EL (cell line): ENCODE data around the gene PPP3R2.
"Not testable (repeated sequence)": the region's sequence is repeated elsewhere in the genome, so short reads cannot be mapped to it uniquely, and the experiment has no call there.

Source experiments
- DNase-seq: peaks from one replicate; pipeline ENCODE4 v3.0.0-alpha.2; 2016

PPP3R2 gene

DNA sequence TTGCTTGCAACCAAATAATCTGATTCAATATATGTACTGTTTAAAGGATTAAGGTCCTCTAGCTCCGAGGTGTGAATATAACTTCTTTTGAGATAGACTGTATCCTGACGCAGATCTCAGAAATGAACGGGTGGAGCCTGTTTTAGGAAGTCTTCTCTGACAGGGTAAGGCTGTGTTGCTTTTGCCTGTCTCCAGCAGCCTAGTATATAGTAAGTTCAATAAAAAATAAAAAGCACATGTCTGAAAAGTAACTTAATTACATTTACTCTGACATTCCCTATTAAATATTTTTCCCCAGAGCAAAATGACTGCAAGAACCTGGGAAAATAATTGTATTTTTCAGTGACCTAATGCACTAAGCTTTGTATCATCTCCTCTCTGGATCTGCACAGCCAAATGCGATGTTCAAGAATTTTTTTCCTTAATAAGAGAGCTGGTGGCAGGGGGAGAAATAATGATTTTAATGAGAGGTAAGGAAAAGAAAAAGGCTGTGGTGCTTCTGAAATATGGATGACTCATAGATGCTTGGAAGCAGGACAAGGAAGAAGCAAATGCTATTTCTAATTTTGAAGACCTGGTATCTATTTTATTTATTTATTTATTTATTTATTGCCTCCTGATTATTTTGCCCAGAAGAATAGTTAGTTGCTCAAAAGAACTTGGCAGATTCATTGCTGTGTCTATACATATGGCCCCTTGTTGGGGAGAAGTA lies 7.3 kb downstream of the PPP3R2 start:
- DNase-seq = peak; percentile 21

DNA sequence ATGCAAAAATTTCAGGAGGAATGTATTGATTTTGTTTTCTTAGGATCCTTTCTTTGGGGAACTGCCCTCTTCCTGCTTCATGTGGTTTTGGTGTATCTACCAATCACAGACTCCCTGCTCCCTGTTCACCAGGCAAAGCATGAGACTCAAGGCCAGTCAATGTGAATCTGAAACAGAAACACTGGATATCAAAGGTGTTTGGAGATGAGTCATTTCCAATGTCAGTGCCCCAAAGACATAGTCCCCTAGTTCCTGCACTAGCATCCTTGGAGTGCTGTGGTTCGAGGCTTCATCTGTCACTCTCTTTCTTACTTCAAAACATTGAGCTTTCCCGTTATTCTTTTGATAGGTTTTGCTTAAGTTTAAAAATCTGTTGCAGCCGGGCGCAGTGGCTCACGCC lies 8.1 kb downstream of the PPP3R2 start:
- DNase-seq = peak; percentile 21

DNA sequence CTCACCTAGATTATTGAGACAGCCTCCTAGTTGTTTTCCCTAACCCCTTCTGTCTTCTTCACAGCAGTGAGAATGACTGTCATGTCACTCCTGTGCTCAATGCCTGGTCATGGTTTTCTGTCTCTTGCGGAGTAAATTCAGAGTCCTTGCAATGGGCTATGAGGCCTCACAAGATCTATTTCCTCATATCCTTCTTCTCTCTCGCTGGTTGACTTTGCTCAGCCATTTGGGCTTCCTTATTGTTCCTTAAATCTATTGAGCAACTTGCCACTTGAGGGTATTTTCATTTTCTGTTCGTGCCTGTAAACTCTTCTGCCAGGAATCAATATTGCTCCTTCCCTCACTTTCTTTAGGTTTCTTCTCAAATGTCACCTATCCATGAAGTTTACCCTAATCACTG lies 9.0 kb downstream of the PPP3R2 start:
- no peak for DNase-seq

DNA sequence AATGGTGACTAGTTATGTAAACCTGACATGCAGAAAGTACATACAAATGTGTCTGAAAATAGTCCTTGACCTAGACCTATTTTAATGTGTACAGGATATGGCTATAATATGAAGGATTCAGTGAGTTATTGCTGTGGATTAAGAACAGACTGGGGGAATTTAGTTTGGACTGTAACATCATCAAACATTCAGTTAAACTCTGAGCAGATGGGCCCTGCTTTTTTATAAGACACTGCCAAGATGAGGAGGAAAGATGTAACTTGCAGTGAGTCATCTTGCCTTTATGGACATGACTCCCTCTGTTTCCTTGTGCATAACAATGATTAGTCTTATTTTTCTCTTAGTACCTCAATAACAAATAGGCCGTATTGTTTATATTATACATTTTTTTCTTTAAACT lies 12.2 kb downstream of the PPP3R2 start:
- peak; percentile 76 for DNase-seq

DNA sequence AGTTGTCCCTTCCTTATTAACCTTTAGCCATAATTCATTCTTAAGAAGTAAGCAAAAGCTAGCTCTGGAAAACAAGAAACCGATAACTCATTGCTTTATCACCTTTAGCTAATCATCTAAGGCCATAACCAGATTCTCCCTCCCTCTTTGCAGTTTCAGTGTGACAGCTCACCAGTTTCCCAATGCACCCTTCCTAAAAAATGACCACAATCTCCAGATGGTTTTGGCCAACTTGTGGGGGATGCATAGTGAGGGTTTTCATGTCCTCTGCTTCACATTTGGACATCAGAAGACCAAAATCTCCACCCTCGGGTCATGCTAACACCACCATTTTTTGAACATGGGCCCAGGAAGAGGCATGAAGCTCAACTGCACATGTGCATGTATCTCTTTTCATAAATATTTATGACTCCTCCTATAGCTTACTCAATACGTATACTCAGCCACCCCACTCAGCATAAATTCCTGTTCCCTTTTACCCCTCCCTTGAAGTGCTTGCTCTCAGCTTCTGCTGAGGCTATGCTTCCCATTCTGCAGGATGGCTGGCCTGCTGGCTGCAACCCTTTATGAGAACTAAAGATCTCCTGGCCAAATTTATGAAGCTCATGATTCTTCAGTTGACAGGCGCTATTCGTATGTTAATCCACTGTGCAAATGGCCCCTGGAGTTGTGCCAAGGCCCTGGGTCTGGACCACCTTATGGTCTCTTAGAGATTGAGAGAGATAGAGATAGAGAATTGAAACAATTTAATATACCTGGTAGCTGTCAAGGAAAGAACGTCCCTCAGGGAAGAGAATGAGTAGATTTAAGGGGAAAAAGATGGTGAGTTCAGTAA lies 14.8 kb downstream of the PPP3R2 start:
- no peak for DNase-seq

DNA sequence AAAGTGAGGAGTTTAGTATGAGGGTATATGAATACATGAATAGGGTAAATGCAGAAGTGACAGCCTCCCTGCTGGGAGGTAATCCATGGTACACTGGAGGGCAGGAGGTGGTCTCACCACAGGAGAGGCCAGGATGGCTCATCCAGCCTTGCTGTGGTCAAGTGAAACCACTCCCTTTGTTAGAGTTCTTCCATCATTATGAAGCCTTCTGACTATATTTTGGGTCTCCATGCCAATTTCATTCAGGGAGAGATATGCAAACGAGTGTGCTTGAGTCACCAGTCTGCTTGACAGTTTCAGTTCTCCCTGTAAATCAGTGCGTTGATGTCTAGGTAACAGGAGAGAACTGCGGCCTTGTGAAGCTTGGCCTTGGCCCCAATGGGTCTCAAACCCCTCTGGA lies 16.4 kb downstream of the PPP3R2 start:
- no peak for DNase-seq

DNA sequence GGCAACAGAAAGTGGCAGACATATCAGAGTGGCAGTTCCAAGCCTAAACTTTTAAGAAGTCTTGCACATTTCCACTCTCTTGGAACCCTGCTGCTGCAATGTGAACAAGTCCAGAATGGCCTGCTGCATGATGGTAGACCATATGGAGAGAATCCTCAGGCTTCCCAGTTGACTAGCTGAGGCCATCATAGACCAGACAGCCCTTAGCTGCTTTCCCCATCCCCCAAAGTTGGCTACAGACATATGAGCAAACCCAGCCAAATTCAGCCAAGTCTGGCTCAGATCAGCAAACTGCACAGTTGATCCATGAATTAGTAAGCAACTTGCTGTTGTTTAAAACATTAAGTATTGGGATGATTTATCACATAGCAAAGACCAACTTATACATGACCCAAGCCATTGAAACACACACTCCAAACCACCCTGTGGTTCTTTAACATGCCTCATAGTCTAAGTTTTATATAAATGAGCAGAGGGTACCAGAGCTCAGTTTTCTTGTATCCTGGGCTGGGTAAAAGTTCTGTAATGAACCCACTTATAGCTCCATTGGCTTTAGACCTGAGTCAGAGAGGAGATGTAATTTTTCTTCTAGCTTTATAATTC lies 19.9 kb downstream of the PPP3R2 start:
- DNase-seq = no peak

DNA sequence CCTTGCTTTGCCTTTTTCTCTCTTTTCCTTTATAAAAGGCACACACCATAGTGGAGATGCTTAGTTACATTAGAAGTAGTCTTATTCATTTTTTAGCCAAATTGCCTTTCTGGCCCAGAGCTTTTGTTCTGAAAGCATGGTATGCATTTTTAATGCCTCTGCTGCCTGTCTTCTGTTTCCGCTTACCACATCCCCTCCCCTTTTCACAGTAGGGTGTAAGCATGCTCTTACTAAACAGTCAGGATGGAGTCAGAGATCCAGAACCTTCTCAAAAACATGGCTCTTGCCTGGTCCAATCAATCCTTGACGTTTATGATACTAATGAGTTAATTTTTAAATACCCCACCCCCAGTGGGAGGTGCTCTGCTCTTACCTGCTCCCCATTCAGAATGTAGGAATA lies 22.5 kb downstream of the PPP3R2 start:
- DNase-seq = no peak

DNA sequence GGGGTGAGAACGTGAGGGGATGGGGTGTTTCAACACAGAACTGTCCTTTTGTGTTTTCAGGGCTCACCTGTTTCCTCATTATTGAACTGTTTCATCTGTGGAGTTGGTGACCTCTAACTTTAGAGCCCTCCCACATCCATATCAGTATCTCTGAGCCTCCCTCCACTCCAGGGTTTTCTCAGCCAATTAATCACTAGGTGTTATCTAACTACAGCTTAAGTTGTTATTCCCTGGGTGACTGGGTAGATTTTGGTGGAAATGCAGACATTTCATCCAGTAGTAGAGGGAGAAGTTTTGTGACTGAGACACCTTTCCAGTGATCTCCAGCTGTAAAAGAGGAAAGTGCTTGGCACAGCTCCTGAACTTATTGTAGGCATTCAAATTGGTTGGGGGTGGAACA lies 23.7 kb downstream of the PPP3R2 start:
- DNase-seq = no peak

DNA sequence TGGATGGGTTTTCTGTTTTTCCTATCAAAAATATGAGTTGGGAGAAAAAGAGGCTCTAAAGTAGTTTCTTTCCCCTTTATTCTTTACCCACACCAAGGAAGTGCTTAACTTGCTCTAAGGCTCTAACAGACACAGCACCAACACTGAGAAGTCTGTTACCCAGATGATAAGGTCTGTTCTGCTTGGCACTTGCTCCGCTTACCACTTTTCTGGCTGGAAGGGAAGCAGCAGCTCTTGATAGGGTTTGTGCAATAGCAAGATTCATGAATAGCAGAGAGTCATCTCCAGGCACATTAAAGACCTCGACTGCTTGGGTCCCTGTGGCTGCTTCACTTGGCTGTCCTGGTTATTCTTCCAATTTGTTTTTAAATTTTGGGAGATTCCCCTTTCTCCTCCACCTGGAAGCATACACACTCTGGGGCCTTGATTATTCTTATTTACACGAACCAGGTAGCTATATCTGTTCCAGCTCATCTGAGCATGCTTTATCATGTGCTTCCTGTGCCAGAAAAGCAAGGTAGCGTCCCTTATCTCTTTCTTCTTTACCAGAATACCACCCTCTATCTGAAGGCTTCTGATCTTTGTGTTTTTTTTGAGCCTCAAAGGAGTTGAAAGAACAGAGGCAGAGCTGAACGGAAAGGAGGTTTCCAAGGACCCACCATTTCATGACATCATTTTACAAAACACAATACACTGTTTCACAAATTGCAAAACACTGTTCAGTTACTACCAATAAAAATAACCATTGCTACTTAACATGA lies 24.8 kb downstream of the PPP3R2 start:
- no peak for DNase-seq

DNA sequence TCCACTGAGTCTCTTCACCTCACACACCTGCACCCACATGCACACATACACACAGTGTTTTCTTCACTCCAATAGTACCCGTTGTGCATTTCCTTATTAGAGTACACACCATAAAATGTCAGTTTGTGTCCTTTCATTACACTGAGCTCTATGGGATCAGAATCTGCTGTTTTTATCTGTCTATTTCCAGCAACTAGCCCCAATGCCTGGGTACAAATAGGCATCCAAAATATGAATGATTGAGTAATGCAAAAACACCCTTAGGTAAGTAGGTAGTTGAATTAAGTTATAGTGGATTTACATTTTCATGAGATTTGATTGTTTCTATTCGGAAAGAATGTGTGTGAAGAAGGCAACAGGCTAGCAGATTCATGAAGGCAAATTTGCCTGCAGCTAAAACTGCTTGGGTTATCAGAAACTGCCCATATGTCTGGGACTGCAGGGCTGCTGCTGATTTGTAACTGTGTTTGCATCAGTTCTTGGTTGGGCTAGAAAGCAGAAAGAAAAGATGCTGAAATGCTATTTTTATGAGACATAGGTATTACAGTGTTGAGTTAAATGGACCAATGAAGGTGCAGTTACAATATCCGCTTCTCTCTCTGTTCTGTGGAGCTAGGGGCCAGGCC lies 26.9 kb downstream of the PPP3R2 start:
- DNase-seq = no peak

DNA sequence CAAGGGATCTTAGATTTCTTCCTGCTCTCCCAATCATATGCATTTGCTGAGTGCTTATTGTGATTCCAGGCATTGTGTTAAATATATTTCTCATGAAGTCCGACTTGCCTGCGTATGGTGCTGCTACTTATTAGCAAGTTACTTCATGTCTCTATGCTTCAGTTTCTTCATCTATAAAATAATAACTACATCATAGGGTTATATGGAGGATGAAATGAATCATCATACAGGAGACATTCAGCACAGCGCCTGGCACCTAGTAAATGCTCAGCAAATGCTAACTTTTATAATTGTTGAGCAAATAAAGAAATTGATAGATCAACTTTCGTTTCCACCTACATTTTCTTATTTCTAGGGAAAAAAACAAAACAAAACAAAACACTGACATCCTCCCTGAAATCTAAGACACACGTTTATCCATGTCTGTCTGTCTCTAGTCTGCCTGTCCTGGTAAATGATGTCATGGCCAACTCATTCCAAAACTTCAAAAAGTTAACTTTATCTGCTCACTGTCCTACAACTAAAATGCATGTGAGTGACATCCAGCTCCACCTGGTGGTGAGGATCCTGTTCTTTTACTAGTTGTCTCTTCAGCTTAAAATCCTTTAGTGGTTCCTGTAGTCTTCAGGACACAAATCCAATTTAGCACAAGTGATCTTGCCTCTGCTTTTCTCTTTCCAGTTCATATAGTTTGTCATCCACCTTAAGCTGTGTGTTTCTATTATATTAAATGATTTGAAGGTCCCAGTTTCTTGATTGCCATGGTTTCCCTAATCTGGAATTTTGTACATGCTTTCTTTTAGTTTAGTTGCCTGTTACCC lies 27.7 kb downstream of the PPP3R2 start:
- peak; percentile 63 for DNase-seq

DNA sequence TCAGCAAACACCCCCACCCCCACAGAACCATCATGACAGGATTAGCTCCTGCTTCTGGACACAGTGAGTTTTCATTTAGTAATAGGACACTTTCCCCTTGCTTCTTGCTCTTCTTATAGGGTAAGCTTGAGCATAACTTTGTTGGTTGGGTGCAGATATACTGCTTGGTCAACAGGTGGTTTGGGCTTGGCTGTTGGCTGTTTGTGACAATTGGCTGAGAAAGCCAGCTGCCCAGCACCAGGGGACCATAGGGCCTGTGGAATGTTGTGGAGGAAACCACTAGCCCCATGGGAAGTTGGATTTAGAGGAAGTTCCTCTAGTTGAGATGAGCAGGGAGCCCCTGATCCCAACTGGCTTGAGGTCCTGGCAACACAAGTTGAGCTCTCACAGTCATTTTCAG lies 30.5 kb downstream of the PPP3R2 start:
- no peak for DNase-seq

DNA sequence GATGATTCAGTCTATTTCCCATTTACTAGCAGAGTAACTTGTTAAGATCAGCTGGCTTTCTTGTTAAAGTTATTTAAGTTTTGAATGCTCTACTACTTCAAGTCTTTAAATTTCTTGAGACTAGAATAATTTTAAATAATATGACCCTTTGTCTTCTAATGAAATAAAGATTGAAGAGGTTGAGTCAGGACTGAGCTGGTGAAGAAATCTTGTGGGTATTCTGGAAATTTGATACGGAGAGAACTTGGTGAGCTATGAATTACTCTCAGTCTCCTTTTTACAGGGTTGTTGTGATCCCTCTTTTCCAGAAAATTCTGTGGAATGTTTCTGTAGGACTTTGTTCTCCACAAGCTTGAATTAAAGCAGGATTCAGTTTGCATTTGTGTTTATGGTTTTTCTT lies 31.8 kb downstream of the PPP3R2 start:
- no peak for DNase-seq

DNA sequence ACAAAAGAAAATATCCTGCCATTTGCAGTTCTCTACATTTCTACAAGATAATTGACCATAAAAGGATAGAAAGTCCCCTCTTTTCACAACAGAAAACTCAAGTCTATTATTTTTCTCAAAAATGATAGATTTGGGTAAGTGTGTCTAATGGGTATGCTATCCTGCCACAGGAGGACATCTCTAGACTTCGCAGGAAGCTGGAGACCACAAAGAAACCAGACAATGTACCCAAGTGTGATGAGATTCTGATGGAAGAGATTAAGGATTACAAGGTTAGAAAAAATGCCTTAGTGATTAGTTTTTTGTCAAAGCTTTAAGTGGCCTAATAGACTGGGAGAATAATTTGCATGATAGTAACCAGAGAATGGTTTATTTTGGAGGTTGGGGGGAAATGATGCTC lies 33.0 kb downstream of the PPP3R2 start:
- no peak for DNase-seq

DNA sequence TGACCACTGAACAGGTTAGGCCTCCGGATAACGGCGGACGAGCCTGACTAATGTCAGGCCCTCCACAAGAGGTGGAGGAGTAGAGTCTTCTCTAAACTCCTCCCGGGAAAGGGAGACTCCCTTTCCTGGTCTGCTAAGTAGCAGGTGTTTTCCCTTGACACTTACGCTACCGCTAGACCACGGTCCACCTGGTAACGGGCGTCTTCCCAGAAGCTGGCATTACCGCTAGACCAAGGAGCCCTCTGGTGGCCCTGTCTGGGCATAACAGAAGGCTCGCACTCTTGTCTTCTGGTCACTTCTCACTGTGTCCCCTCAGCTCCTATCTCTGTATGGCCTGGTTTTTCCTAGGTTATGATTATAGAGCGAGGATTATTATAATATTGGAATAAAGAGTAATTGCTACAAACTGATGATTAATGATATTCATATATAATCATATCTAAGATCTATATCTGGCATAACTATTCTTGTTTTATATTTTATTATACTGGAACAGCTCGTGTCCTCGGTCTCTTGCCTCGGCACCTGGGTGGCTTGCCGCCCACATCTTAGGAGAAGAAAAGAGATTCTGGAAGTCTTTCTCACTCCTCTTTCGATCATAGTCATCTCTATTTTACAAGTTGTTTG lies 45.2 kb downstream of the PPP3R2 start:
- DNase-seq = not testable (repeated sequence)

DNA sequence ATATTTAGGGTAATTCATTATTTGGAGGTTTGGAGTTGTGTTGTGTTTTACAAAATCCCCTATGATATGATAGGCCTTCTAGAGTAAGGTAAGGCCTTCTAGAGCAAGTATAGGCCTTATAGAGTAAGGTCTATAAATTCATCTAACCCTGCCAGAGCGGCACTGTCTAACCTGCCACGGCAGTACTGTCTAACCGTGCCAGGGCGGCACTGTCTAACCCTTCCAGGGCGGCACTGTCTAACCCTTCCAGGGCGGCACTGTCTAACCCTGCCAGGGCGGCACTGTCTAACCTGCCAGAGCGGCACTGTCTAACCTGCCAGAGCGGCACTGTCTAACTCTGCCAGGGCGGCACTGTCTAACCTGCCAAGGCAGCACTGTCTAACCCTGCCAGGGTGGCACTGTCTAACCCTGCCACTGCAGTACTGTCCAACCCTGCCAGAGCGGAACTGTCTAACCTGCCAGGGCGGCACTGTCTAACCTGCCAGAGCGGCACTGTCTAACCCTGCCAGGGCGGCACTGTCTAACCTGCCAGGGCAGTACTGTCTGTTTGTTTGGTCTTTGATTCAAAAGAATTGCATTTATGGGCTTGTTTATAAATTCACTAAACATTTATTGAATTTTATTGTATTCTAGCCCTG lies 51.6 kb downstream of the PPP3R2 start:
- DNase-seq = no peak
